ENCODE measurements around the gene PNMA1.

GRCh38 chr14:73722581-73722980, 8.4 kb upstream of the PNMA1 start:
- TF ChIP-seq CTCF (IDR thresholded peaks at IDR 0.05) (no peak), EZH2 (IDR thresholded peaks at IDR 0.05; ENCODE audit: borderline replicate concordance, insufficient read depth, low read depth, low read length, poor library complexity, severe bottlenecking) (no peak)
